ENCODE data around the gene SSC4D. TPM values are rescaled to one million over a fixed set of nuclear protein-coding genes. Genes with fewer than 3 reads are reported as not detected.

Gene SSC4D
- total and polyA plus RNA-seq, 9 of the 15 experiments (the other 6 are each of a cell fraction or from before 2014, with no cell fraction given) = 0.06 to 1.1 (median 0.85) TPM; not detected in 1

- TF ChIP-seq C11orf30 (IDR thresholded peaks at IDR 0.05; ENCODE audit: low read depth) (peak; percentile 98), E2F3 (CRISPR knock-in tag; IDR thresholded peaks at IDR 0.05) (0 out of 2 replicates have a peak, but pooled peaks have one; percentile 8), E2F5 (CRISPR knock-in tag; IDR thresholded peaks at IDR 0.05) (no peak), ZNF766 (CRISPR knock-in tag; conservative IDR thresholded peaks at IDR 0.05) (peak; percentile 90), ZNF512 (tag; IDR thresholded peaks at IDR 0.05) (0 out of 2 replicates have a peak, but pooled peaks have one; percentile 9), TRIM28 (IDR thresholded peaks at IDR 0.05) (no peak; the same call in 1 of the 2 replicates), TRIM25 (IDR thresholded peaks at IDR 0.05; ENCODE audit: borderline replicate concordance) (peak; percentile 85; the same call in 1 of the 2 replicates), SMAD3 (CRISPR knock-in tag; conservative IDR thresholded peaks at IDR 0.05) (no peak), ZNF407 (IDR thresholded peaks at IDR 0.05; ENCODE audit: low read depth) (0 out of 2 replicates have a peak, but pooled peaks have one; percentile 33), DPF2 (IDR thresholded peaks at IDR 0.05) (peak; percentile 95), ZNF384 (IDR thresholded peaks at IDR 0.05; ENCODE audit: low read depth, low read length) (no peak), GTF2E2 (tag; IDR thresholded peaks at IDR 0.05) (0 out of 2 replicates have a peak, but pooled peaks have one; percentile 42), YBX1 (IDR thresholded peaks at IDR 0.05) (no peak)
Measured at GRCh38 chr7:76372984-76373833, 36.3 kb downstream of the SSC4D start (continued).

Data from K562 (cell line).